Gastroesophageal sphincter (tissue), 4 donors: Measurements from ENCODE around the gene STARD8. TPM values are rescaled to one million over a fixed set of nuclear protein-coding genes. Genes with fewer than 3 reads are reported as not detected.
"Not testable (repeated sequence)": the region's sequence is repeated elsewhere in the genome, so short reads cannot be mapped to it uniquely, and the experiment has no call there.

Source experiments
- ATAC-seq: fragments of 150-250 bp; one replicate; pipeline ENCODE4 v1.9.1; 2016; ENCODE audit warnings: mild to moderate bottlenecking, moderate library complexity
- H3K27ac ChIP-seq, 4 donors: fragments of 200-600 bp; sonication (generic) in 3 of 4; 1 replicate in 3 of 4; 2 replicates in 1 of 4; pipeline ENCODE4 v1.5.1; 2016 to 2019
- H3K27me3 ChIP-seq: fragments of 200-600 bp; sonication (generic); one replicate; pipeline ENCODE4 v1.5.1; 2019
- H3K36me3 ChIP-seq, 2 donors: fragments of 200-600 bp; sonication (generic); one replicate each; pipeline ENCODE4 v1.5.1; 2019; ENCODE audit warnings: control low read depth in 1 of 2
- H3K4me1 ChIP-seq, 3 donors: fragments of 200-600 bp; sonication (generic); 1 replicate in 2 of 3; 2 replicates in 1 of 3; pipeline ENCODE4 v1.5.1; 2016 to 2019; ENCODE audit warnings: control low read depth in 2 of 3
- H3K4me3 ChIP-seq, 2 donors: fragments of 200-600 bp; sonication (generic); one replicate each; pipeline ENCODE4 v1.5.1; 2019; ENCODE audit warnings: mild to moderate bottlenecking in 1 of 2, moderate library complexity in 1 of 2
- H3K9me3 ChIP-seq, 3 donors: fragments of 200-600 bp; sonication (generic); one replicate each; pipeline ENCODE4 v1.5.1; 2017 to 2019; ENCODE audit warnings: control low read depth in 2 of 3
- CTCF ChIP-seq, 4 experiments: fragments of 200-600 bp in 2 of 4; fragments of 450-650 bp in 2 of 4; sonication (generic) in 1 of 4; IDR thresholded peaks; one replicate each; pipeline ENCODE4 v1.5.1; 2017 to 2019; ENCODE audit warnings: antibody characterized with exemption in 4 of 4, mild to moderate bottlenecking in 2 of 4, moderate library complexity in 2 of 4
- EP300 ChIP-seq: sonication (generic); formaldehyde crosslinking; IDR thresholded peaks from one replicate; pipeline ENCODE4 v1.6.1; 2017; ENCODE audit warnings: antibody characterized with exemption, mild to moderate bottlenecking
- POLR2A ChIP-seq, 2 donors: fragments of 450-650 bp; IDR thresholded peaks; one replicate each; pipeline ENCODE4 v1.6.1; 2017; ENCODE audit warnings: antibody characterized with exemption in 2 of 2, mild to moderate bottlenecking in 2 of 2, moderate library complexity in 1 of 2
- POLR2AphosphoS5 ChIP-seq: sonication (generic); formaldehyde crosslinking; IDR thresholded peaks from one replicate; pipeline ENCODE4 v1.6.1; 2017; ENCODE audit warnings: antibody characterized with exemption
- WGBS, 2 donors: methylation state at CpG; one replicate each; pipeline ENCODE4 v1.1.5; 2018; ENCODE audit warnings: low coverage in 1 of 2; 5-methylcytosine and 5-hydroxymethylcytosine counted together
- total RNA-seq, 4 donors: library from RNA; depleted of rRNA; stranded (reverse); fragments of >200 nt; gene quantifications; one replicate each; pipeline ENCODE4 v1.1.0, GENCODE V29; 2016

The STARD8 gene
- total RNA-seq, 4 donors from 2014 or later = 8.9 to 15.8 (median 10.8) TPM

DNA sequence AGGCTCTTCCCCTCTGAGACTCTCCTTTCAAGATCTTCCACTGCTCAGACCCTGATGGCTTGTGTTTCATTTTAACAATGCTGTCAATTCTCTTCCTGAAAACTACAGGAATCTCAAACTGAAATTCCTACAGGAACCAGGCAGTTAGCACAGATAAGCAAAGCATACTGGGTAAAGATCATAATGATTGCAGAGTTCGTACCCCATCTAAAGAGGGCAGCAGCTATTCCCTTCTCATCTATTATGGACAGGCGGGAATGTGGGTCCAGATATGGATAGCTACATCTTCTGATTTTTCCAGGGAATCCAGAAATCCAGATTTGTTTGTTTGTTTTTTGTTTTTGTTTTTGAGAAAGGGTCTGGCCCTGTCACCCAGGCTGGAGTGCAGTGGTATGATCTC is 83.8 kb downstream of the STARD8 start:
- Histone ChIP-seq H3K27ac (no peak overlapping the region), H3K4me3 (no peak overlapping the region), H3K9me3 (no peaks in the 10 kb centered on the region), H3K36me3 (no peaks in the 10 kb centered on the region), H3K4me1 (no peaks in the 10 kb centered on the region), H3K27me3 (no peaks in the 10 kb centered on the region)
- TF ChIP-seq CTCF (IDR thresholded peaks at IDR 0.05) = no peak
- no peak for TF ChIP-seq POLR2AphosphoS5
- TF ChIP-seq EP300 = no peak
- TF ChIP-seq POLR2A (IDR thresholded peaks at IDR 0.05) = no peak
- ATAC-seq = no peak
- WGBS, 2 donors = 79 to 83% methylated on average over 2 of the region's 2 CpGs

DNA sequence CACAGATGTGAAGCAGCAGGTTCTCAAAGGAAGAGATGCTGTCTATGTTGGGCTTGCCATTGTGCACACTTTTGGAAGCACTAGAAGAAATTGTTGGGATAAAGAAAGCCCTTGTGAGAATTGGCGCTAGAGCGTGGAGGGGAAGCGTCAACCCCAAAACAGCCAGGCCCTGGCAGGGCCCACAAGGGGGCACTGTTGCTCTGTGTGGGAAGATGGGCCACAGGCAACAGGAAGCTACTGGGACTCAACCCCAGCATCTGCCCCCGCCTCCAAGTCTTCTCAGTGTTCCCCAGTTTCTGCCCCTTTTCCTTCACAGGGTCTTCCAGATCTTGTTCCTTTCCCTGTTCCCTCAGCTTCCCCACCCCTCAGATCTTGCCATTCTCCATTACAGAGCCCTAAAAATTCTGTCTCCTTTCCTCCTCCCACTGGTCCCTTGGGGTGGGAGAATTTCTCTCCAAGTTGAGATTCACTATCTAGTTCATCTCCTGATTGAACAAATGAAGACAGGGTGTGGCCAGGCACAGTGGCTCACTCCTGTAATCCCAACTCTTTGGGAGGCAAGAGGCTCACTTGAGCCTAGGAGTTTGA is 85.5 kb downstream of the STARD8 start:
- Histone ChIP-seq H3K27ac (no peak overlapping the region), H3K27me3 (no peaks in the 10 kb centered on the region), H3K9me3 (no peaks in the 10 kb centered on the region), H3K36me3 (no peaks in the 10 kb centered on the region), H3K4me3 (no peak overlapping the region), H3K4me1 (no peaks in the 10 kb centered on the region)
- TF ChIP-seq POLR2A (IDR thresholded peaks at IDR 0.05) (no peak), EP300 (no peak), CTCF (IDR thresholded peaks at IDR 0.05) (peak; percentile 61 to 82 (median 74)), POLR2AphosphoS5 (no peak)
- WGBS, 2 donors = 17 to 20% methylated on average over 1 to 2 of the region's 4 CpGs
- peak; percentile 69 for ATAC-seq

- no peaks in the 10 kb centered on the region for H3K27me3 ChIP-seq
- no peaks in the 10 kb centered on the region for H3K36me3 ChIP-seq
- H3K4me1 ChIP-seq = no peaks in the 10 kb centered on the region
- H3K27ac ChIP-seq = no peak overlapping the region
- ATAC-seq = no peak
- TF ChIP-seq POLR2AphosphoS5 = no peak
- TF ChIP-seq CTCF (IDR thresholded peaks at IDR 0.05) = no peak
- TF ChIP-seq POLR2A (IDR thresholded peaks at IDR 0.05) = no peak
- no peak for TF ChIP-seq EP300
- H3K4me3 ChIP-seq = no peak overlapping the region
- no peaks in the 10 kb centered on the region for H3K9me3 ChIP-seq
- WGBS, 2 donors = 14 to 80% methylated on average over 1 of the region's 1 CpG
These were observed 87.8 kb downstream of the STARD8 start for GRCh38 chrX:68735266-68735665.

DNA sequence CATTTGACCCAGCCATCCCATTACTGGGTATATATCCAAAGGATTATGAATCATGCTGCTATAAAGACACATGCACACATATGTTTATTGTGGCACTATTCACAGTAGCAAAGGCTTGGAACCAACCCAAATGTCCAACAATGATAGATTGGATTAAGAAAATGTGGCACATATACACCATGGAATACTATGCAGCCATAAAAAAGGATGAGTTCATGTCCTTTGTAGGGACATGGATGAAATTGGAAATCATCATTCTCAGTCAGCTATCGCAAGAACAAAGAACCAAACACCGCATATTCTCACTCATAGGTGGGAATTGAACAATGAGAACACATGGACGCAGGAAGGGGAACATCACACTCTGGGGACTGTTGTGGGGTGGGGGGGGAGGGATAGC is 94.4 kb downstream of the STARD8 start:
- 100% methylated on average over 1 of the region's 3 CpGs for WGBS, 2 donors
- not testable (repeated sequence) for ATAC-seq, H3K4me1 ChIP-seq, H3K27me3 ChIP-seq, H3K36me3 ChIP-seq, H3K9me3 ChIP-seq, H3K4me3 ChIP-seq, H3K27ac ChIP-seq

DNA sequence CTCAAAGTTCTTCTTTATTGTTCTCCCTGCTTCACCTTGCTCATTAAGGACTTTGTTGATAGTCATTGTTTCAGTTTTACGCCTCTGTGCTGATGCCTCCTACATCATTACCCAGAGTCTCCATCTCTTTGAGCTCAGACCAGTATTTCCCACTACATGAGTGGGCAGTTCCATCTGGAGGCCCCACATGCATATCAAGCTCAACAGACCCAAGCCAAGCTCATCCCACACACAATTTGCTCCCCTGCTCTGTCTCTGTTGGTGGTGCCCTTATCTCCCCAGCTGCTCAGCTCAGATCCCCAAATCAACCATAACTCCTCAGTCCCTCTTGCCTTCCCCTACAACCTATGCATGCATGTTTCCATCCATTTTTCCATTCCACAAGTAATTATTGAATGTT is 96.3 kb downstream of the STARD8 start:
- 100% methylated on average over 1 of the region's 1 CpG; no CpG with 5 or more reads in 1 of the 2 donors for WGBS, 2 donors
- ATAC-seq = no peak

More for the DNA sequence above, 96.3 kb downstream of the STARD8 start:
- no peak overlapping the region for H3K4me3 ChIP-seq
- TF ChIP-seq POLR2A (IDR thresholded peaks at IDR 0.05) (no peak), CTCF (IDR thresholded peaks at IDR 0.05) (no peak), POLR2AphosphoS5 (no peak), EP300 (no peak)
- no peak overlapping the region for H3K27ac ChIP-seq
- H3K9me3 ChIP-seq = no peaks in the 10 kb centered on the region
- H3K36me3 ChIP-seq = no peaks in the 10 kb centered on the region
- no peaks in the 10 kb centered on the region for H3K27me3 ChIP-seq
- H3K4me1 ChIP-seq = no peaks in the 10 kb centered on the region
